GM21529 (cell line): Measurements from ENCODE around the gene NCOA7.
"Not testable (repeated sequence)": the region's sequence is repeated elsewhere in the genome, so short reads cannot be mapped to it uniquely, and the experiment has no call there.

ENCODE experiments used
- ATAC-seq: cut with Tn5 transposase; IDR thresholded peaks from one replicate; pipeline ENCODE4 v1.9.1; 2021; ENCODE audit not compliant: unreplicated experiment

The NCOA7 gene

GRCh38 chr6:125963817-125964216 lies 173.1 kb downstream of the NCOA7 start:
- ATAC-seq: no peak

- no peak for ATAC-seq
These were observed 175.8 kb downstream of the NCOA7 start for GRCh38 chr6:125966569-125966968.

GRCh38 chr6:125968493-125968892 lies 177.7 kb downstream of the NCOA7 start:
- no peak for ATAC-seq

GRCh38 chr6:125970760-125971159 lies 180.0 kb downstream of the NCOA7 start:
- no peak for ATAC-seq

GRCh38 chr6:125972478-125972877 lies 181.7 kb downstream of the NCOA7 start:
- not testable (repeated sequence) for ATAC-seq

GRCh38 chr6:125974214-125974866 lies 183.6 kb downstream of the NCOA7 start:
- peak; percentile 90 for ATAC-seq

- no peak for ATAC-seq
These were observed 188.3 kb downstream of the NCOA7 start for GRCh38 chr6:125979101-125979500.
